ENCODE measurements around the gene CHST1. TPM values are rescaled to one million over a fixed set of nuclear protein-coding genes. Genes with fewer than 3 reads are reported as not detected.
A peak's percentile ranks its signal among the peaks of the same experiment; 100 is the strongest.

The CHST1 gene
- total RNA-seq, 1 donor: 1.1 TPM

- DNase-seq (ENCODE audit: insufficient read length, low spot score, missing footprints): peak; percentile 58
- H3K27me3 ChIP-seq (ENCODE audit: insufficient read depth, low read length): peaks cover 9% of the 10 kb centered on the region
- H3K27ac ChIP-seq (ENCODE audit: low read depth, low read length): no peak overlapping the region
- H3K9me3 ChIP-seq (ENCODE audit: low read depth, low read length): no peaks in the 10 kb centered on the region
- peaks cover 4% of the 10 kb centered on the region for H3K4me1 ChIP-seq (ENCODE audit: insufficient read depth, low read length)
- H2AFZ ChIP-seq (ENCODE audit: low read length): no peak overlapping the region
- H3K4me3 ChIP-seq (ENCODE audit: insufficient read depth, low read length): no peak overlapping the region
- no peaks in the 10 kb centered on the region for H3K79me2 ChIP-seq (ENCODE audit: insufficient read depth, low read length)
- no peak overlapping the region for H3K4me2 ChIP-seq (ENCODE audit: insufficient read depth, low read length)
- TF ChIP-seq CTCF (IDR thresholded peaks at IDR 0.05; ENCODE audit: extremely low read depth, low read depth, low read length): no peak
- H4K20me1 ChIP-seq (ENCODE audit: insufficient read depth, low read length): no peaks in the 10 kb centered on the region
- H3K36me3 ChIP-seq (ENCODE audit: insufficient read depth, low read length): no peaks in the 10 kb centered on the region
Measured at GRCh38 chr11:45647786-45648185, 17.6 kb downstream of the CHST1 start.

- peaks cover 12% of the 10 kb centered on the region for H3K27me3 ChIP-seq (ENCODE audit: insufficient read depth, low read length)
- no peaks in the 10 kb centered on the region for H3K36me3 ChIP-seq (ENCODE audit: insufficient read depth, low read length)
- H3K4me2 ChIP-seq (ENCODE audit: insufficient read depth, low read length): no peak overlapping the region
- DNase-seq (ENCODE audit: insufficient read length, low spot score, missing footprints): peak; percentile 22
- no peak overlapping the region for H3K4me3 ChIP-seq (ENCODE audit: insufficient read depth, low read length)
- H3K27ac ChIP-seq (ENCODE audit: low read depth, low read length): no peak overlapping the region
- no peak overlapping the region for H2AFZ ChIP-seq (ENCODE audit: low read length)
- H3K79me2 ChIP-seq (ENCODE audit: insufficient read depth, low read length): no peaks in the 10 kb centered on the region
- H4K20me1 ChIP-seq (ENCODE audit: insufficient read depth, low read length): no peaks in the 10 kb centered on the region
- H3K4me1 ChIP-seq (ENCODE audit: insufficient read depth, low read length): no peaks in the 10 kb centered on the region
- H3K9me3 ChIP-seq (ENCODE audit: low read depth, low read length): no peaks in the 10 kb centered on the region
- TF ChIP-seq CTCF (IDR thresholded peaks at IDR 0.05; ENCODE audit: extremely low read depth, low read depth, low read length): no peak
Measured at GRCh38 chr11:45647329-45647728, 18.1 kb downstream of the CHST1 start.

- Histone ChIP-seq H3K27ac (ENCODE audit: low read depth, low read length) (no peak overlapping the region), H4K20me1 (ENCODE audit: insufficient read depth, low read length) (no peaks in the 10 kb centered on the region), H3K79me2 (ENCODE audit: insufficient read depth, low read length) (no peaks in the 10 kb centered on the region), H3K4me1 (ENCODE audit: insufficient read depth, low read length) (no peaks in the 10 kb centered on the region), H2AFZ (ENCODE audit: low read length) (peak overlapping the region; percentile 70), H3K4me3 (ENCODE audit: insufficient read depth, low read length) (no peak overlapping the region), H3K9me3 (ENCODE audit: low read depth, low read length) (no peaks in the 10 kb centered on the region), H3K27me3 (ENCODE audit: insufficient read depth, low read length) (peaks cover 17% of the 10 kb centered on the region), H3K36me3 (ENCODE audit: insufficient read depth, low read length) (no peaks in the 10 kb centered on the region), H3K4me2 (ENCODE audit: insufficient read depth, low read length) (no peak overlapping the region)
- no peak for TF ChIP-seq CTCF (IDR thresholded peaks at IDR 0.05; ENCODE audit: extremely low read depth, low read depth, low read length)
- peak; percentile 97 for DNase-seq (ENCODE audit: insufficient read length, low spot score, missing footprints)
Measured at GRCh38 chr11:45646275-45646927, 19.0 kb downstream of the CHST1 start.

- Histone ChIP-seq H2AFZ (ENCODE audit: low read length) (no peak overlapping the region), H3K4me2 (ENCODE audit: insufficient read depth, low read length) (no peak overlapping the region), H3K79me2 (ENCODE audit: insufficient read depth, low read length) (no peaks in the 10 kb centered on the region), H4K20me1 (ENCODE audit: insufficient read depth, low read length) (no peaks in the 10 kb centered on the region), H3K36me3 (ENCODE audit: insufficient read depth, low read length) (no peaks in the 10 kb centered on the region), H3K9me3 (ENCODE audit: low read depth, low read length) (no peaks in the 10 kb centered on the region), H3K27me3 (ENCODE audit: insufficient read depth, low read length) (peaks cover 21% of the 10 kb centered on the region), H3K4me3 (ENCODE audit: insufficient read depth, low read length) (no peak overlapping the region), H3K4me1 (ENCODE audit: insufficient read depth, low read length) (no peaks in the 10 kb centered on the region), H3K27ac (ENCODE audit: low read depth, low read length) (no peak overlapping the region)
- DNase-seq (ENCODE audit: insufficient read length, low spot score, missing footprints): peak; percentile 15
- no peak for TF ChIP-seq CTCF (IDR thresholded peaks at IDR 0.05; ENCODE audit: extremely low read depth, low read depth, low read length)
Measured at GRCh38 chr11:45644981-45645889, 20.2 kb downstream of the CHST1 start.
